Urothelium cell line (cell line): Measurements from ENCODE around the gene ZNF554.

ENCODE experiments used
- DNase-seq: peaks from one replicate; pipeline ENCODE4 v3.0.0; 2011; ENCODE audit warnings: low spot score, mixed read lengths
- FAIRE-seq: peaks from 2 replicates; lab custom pipeline; 2011; peaks lifted over from hg19 to GRCh38; lab: Jason Lieb, UNC

ZNF554 gene

DNA sequence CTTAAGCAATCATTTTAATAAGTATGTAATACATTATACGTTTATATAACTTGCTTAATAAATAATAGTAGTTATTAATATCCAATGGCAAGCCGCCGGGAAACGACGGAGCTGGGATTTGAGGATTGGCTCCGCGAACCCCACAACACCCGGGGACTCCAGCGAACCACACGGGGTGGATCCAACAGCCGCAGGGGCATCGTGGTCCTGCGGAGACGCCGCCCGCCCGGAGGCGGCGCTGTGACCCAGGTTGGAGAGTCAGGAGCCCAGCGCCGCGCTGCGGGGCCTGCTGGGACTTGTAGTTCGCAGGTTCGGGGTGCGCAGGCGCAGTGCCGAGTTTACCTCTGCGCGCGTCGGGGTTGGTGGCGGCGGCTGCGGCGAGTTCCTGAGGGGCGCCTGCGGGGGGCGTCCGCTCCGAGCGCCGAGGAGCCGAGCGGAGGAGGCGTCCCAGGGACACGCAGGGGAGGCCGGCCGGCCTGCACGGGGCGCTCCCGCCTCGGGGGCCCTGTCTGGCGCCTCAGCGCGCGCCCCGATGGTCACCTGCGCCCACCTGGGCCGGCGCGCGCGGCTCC, at the start of gene ZNF554:
Gene ZNF554 (plus strand): TSS at position 329 of the 572 bp plus-strand sequence. CDS start 204 bp downstream, at position 533.
- peak; percentile 88 for DNase-seq
- no peak for FAIRE-seq

DNA sequence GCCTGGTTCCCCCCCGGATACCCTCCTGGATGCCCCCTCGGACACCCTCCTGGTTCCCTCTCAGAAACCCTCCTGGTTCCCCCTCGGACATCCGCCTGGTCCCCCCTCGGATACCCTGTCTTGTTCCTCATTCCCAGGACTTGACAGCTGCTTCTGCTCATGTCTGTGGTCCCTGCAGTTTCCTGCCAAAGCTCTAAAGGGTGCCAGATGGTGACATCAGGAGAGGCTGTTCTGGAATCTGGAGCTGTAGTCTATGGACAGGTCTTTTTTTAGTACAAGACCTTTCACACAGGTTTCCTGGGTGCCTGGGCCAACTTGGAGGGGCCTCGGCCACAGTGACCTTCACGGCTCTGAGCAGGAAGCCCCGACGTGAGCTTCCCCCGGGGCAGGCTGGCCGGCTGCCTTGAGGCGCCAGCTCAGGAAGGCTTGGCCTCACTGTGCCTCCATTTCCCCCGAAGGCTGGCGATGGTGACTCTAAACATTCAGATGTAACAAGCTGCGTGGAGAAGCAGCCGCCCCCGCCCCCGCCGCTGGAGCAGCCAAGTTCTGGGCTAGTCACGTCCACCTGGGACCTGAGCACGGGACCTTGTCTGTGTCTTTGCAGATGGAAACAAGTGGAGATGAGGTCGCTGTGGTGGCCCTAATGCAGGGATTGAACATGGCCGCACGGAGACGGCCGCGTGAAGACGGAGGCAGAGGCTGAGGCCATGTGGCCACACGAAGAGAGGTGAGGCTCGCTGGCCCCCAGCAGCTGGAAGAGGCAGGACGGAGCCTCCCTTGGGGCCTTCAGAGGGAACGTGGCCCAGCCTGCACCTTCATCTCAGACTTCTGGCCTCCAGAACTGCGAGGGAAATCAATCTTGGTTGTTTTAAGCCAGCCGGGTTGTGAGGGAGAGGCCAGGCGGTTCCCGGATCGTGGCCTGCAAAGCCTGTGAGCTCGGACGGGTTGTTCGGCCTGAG, 49.3 kb upstream of the ZNF554 start:
- no peak for DNase-seq
- FAIRE-seq = no peak

GRCh38 chr19:2771786-2772674, 47.6 kb upstream of the ZNF554 start:
- FAIRE-seq = no peak
- DNase-seq = no peak

DNA sequence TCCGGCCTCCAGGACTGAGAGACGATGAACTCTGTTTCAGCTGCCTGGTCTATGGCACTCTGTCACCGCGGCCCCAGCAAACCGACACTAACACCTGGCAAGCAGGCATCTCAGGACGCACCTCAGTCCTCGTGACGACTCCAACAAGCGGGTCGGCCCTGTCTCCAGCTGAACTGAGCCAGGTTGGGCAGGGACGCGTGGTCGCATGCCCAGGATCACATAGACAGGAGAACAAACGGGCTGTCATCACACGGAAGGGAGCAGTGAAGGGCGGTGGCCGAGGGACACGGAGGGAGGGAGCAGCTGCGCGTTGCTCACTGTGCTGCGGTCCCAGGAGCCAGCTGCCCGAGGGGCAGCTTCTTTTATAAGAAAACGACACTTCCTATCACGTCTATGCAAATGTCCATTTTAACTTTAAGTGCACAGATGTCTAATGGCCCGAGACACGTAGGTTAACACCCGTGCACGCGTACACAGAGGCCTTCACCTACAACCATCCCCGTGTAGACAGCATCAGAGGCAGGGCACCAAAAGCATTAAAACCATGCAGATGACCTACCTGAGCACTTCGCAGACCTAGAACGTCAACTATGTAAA, 45.5 kb upstream of the ZNF554 start:
- no peak for DNase-seq
- FAIRE-seq = no peak

GRCh38 chr19:2774953-2775555, 44.6 kb upstream of the ZNF554 start:
- FAIRE-seq = no peak

DNA sequence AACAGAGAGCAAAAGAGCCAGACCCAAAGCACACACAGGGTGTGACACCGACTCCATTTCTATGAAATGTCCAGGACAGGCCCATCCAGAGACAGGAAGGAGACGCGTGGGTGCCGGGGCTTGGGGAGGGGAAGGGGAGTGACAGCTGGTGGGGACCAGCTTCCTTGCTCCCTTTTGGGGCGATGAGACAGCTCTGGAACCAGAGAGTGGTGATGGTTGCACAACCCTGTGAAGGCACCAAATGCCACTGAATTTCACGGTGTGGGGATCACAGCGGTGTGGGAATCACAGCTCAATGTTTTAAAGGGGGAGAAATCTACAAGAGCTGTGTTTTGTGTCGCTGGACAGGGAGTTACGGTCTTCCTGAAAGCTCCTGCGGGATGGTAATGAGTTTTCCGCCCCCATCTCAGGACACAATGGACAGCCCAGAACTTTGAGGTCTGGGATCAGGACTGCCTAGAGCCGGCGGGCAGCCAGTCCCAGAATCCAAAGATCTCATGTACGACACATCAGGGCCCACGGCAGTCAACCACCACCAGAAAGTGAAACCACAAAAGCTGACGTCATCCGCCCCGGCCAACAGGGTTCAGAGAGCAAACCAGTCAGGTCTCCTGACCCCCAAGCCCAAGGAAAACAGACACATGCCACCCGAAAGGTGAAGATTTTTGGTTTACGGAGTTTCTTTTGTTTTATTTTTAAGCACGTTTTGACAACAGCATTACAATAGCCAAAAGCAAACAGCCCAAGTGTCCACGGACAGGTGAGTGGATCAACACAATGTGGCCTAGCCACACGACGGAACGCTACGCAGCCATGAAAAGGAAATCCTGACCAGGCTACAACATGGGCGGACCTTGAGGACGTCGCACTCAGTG, 43.9 kb upstream of the ZNF554 start:
- FAIRE-seq (no peak), DNase-seq (no peak)

More at GRCh38 chr19:2774953-2775555, 44.6 kb upstream of the ZNF554 start:
- no peak for DNase-seq

GRCh38 chr19:2777952-2778683, 41.5 kb upstream of the ZNF554 start:
- FAIRE-seq = no peak

DNA sequence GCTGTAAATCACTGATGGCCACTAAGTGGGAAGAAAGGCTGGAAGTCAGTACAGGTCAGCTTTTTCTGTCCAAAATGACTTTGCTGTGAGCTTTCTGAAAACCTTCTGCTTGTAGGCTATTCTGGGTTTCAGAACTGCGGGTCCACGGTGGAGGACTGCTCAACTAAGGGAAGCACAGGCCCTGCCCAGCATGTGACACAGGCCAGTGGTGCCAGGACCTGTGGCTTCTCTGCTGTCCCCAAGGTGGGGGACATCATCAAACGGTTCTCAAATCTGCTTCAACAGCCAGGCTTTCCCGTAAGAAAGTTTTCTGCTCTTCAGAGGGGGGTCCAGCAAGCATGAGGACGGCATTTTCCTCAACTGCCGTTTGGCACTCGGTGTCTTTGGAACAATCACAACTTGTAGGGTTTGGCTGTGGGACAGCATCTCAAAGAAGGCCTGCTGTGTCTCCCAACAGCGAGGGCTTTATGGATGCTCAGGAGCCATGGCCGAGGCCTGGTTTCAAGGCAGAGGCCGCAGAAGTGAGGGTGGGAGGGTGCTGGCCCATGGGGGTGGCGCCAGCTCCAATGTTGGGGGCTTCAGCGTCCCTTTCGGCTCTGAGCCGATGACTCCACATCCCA, 40.4 kb upstream of the ZNF554 start:
- DNase-seq (no peak), FAIRE-seq (no peak)

More at GRCh38 chr19:2777952-2778683, 41.5 kb upstream of the ZNF554 start:
- no peak for DNase-seq

GRCh38 chr19:2780284-2780683, 39.4 kb upstream of the ZNF554 start:
- FAIRE-seq = no peak

DNA sequence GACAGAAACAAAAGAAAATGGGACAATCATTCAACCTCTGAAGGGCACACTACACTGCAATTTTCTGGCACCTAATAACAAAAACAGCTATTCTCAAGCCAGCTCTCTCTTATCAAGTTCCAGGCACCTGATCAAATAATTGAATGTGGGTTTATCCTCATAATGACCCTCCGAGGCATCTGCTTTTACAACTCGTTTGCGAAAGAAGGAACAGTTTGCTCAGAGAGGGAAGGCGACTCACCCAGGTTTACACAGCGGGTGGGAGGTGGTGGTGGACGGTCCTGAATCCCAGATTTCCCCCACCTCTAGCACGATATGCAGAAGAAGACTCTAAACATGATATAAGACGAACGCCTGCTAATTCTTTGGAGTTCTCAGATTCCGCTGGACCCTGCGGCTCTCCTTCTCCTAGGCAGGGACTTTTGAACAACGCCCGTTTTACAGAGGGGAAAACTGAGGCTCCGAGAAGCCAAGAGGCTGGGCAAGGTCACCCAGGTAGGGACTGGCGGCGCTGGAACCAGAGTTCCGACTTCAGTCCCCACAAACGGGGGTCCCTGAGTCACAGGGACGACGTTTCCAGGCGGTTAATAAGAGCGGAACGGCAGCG, 37.2 kb upstream of the ZNF554 start:
- DNase-seq = no peak
- no peak for FAIRE-seq

More at GRCh38 chr19:2780284-2780683, 39.4 kb upstream of the ZNF554 start:
- no peak for DNase-seq

DNA sequence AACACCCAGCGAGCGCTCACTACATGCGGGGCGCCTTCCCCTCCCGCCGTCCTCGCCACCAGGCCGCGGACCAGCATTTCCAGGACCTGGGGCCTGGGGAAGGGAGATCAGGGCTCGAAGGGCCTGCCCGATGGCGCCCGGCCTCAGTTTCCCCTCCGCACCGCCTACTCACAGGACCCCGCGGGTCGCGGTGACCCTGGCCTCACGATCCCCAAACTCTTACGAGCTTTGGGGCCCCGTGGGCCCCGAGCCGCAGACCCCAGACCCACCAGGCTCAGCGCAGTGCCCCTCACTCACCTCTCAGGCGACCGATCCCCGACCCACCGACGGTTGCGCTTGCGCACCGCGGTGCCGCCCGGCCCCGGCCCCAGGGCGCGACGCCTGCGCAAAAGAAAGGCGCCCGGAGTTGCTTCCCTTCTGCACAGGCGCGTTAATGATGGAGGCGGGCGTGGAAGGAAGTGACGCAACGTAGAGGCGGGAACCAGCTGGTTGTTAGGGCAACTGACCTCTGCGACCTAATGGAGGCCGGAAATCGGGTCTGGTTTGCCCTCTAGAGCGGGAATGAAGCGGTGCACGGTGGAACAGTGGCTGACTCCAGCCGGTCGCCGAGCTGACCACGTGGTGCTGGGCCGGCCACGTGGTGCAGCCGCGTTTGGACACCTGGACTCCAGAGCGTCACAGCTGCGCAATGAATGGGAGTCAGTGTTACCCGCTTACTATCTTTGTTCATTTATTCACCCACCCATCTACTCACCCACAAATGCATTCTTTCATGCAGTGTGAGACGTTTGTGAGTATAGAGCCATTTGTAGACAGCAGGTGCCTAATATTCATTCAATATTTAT, 36.5 kb upstream of the ZNF554 start, which contains the start of gene SGTA:
Gene SGTA (minus strand): TSS at position 338 of the 845 bp plus-strand sequence. CDS start 14,205 bp downstream, outside the sequence.
- FAIRE-seq (peak; percentile 20), DNase-seq (peak; percentile 95)

DNA sequence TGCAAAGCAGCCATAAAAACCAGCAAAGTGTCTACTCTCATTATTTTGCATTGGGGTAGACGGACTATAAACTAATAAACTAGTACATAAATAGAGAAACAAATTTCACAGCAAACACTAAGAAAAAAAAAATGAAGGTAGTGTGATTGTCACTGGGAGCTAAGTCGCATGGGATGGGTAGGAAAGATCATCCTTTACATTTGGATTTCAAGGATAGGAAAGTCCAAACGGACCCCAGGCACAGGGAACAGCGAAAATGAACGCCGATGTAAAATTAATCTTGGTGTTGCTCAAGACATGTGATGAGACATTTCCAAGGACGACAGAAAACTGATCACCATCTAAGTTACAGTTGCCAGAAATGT, 35.9 kb upstream of the ZNF554 start:
- FAIRE-seq = no peak

DNA sequence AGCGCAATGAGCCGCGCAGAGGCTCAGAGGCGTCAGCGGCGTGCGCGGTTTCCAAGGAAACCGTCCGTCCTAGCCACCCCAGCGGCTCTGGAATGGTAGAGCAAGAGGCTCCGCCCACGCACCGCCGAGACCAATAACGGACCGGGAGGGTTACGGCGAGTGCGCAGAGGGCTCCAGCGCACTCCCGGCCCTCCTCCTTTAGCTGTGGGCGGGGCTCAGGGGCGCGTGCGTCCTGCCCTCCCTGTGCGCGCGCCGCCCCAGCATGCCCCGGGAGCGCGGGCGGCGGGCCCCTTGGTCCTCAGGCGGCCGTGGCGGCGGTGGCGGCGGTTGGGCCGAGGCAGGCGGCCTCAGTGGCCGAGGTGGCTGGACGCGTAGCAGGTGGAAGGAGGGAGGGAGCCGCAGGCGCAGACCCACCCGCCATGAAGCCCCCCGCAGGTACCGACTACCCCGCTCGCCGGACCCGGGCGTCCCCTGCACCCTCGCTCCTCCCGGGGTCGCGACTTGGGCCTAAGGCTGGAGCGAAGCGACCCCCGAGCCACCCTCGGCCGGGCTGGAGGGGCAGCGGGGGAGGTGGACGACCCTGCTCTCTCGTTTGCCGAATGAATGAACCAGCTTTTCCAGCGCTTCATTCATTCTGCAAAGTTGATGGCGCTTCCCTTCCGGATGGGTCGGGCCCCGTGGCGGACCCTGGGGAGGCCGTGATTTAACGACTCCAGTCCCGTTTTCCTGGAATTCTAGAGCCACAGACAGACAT, 34.2 kb upstream of the ZNF554 start, which contains the start of gene THOP1:
Gene THOP1 (plus strand): TSS at position 260 of the 754 bp plus-strand sequence. CDS start 160 bp downstream, at position 420.
- peak; percentile 97 for DNase-seq
- no peak for FAIRE-seq

More for the DNA sequence above, 35.9 kb upstream of the ZNF554 start:
- DNase-seq = no peak

DNA sequence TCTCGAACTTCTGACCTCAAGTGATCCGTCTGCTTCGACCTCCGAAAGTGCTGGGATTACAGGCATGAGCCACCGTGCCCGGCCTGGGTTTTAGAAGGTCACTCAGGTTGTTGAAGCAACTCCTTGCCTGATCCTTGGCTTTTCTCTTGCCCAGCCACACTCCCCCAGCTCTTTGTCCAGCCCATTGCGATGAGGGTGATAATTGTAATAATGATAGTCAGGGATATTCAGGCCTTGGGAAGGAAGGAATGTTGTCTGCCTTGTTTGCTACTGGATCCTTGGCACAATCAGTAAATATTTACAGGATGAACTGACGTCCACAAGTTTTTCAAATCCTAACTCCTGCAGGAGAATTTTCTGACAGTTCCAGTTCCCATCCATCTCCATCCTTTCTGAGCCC, 32.6 kb upstream of the ZNF554 start:
- FAIRE-seq = no peak
- no peak for DNase-seq

DNA sequence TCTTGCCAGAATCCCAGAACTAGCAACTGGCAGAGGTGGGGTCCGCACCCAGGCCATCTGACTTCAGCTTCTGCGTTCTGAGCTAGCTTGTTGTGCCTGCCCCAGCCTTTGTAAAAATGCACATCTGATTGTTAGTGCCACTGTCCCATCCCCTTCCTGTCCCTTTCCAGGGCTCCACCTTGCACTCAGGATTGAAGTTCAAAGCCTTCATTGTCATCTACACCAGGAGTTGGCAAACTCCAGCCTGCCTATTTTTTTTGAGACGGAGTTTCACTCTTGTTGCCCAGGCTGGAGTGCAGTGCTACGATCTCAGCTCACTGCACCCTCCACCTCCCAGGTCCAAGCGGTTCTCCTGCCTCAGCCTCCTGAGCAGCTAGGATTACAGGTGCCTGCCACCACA, 31.4 kb upstream of the ZNF554 start:
- FAIRE-seq (no peak), DNase-seq (no peak)

DNA sequence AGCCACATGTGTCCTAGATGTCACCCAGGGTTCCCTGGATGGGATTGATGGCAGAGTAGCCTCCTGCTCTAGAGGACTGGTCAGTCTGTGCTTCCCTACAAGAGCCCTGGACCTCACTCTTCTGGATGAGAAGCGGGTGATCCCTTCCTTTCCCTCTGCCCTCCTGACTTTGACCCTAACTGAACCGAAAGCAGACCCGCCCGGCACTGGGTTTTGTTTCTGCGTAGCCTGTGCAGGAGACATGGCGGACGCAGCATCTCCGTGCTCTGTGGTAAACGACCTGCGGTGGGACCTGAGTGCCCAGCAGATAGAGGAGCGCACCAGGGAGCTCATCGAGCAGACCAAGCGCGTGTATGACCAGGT, 29.5 kb upstream of the ZNF554 start:
- DNase-seq (no peak), FAIRE-seq (no peak)
